GM18499 (cell line): ENCODE results near the gene JAZF1.

Experiments used
- ATAC-seq: cut with Tn5 transposase; IDR thresholded peaks from one replicate; pipeline ENCODE4 v1.9.1; 2021; ENCODE audit warnings: moderate number of reproducible peaks; ENCODE audit not compliant: insufficient read depth, unreplicated experiment

JAZF1 gene

GRCh38 chr7:27826357-27826756, 354.2 kb downstream of the JAZF1 start:
- no peak for ATAC-seq

- ATAC-seq = no peak
Observed at GRCh38 chr7:27825891-27826290, 354.7 kb downstream of the JAZF1 start.

- no peak for ATAC-seq
Observed at GRCh38 chr7:27822245-27822644, 358.4 kb downstream of the JAZF1 start.

- no peak for ATAC-seq
Observed at GRCh38 chr7:27812706-27813105, 367.9 kb downstream of the JAZF1 start.

GRCh38 chr7:27810186-27810585, 370.4 kb downstream of the JAZF1 start:
- ATAC-seq = no peak

GRCh38 chr7:27808626-27809025, 372.0 kb downstream of the JAZF1 start:
- ATAC-seq = no peak

GRCh38 chr7:27804139-27804538, 376.5 kb downstream of the JAZF1 start:
- no peak for ATAC-seq

- ATAC-seq = no peak
Observed at GRCh38 chr7:27802999-27803398, 377.6 kb downstream of the JAZF1 start.

GRCh38 chr7:27799212-27799611, 381.4 kb downstream of the JAZF1 start:
- no peak for ATAC-seq

- ATAC-seq = no peak
Observed at GRCh38 chr7:27795977-27796376, 384.6 kb downstream of the JAZF1 start.

- no peak for ATAC-seq
Observed at GRCh38 chr7:27793780-27794179, 386.8 kb downstream of the JAZF1 start.

GRCh38 chr7:27788437-27788836, 392.2 kb downstream of the JAZF1 start:
- ATAC-seq = no peak

GRCh38 chr7:27784399-27785053, 396.1 kb downstream of the JAZF1 start:
- ATAC-seq = no peak

GRCh38 chr7:27782849-27783248, 397.7 kb downstream of the JAZF1 start:
- no peak for ATAC-seq

GRCh38 chr7:27781188-27781587, 399.4 kb downstream of the JAZF1 start:
- no peak for ATAC-seq
